GM23338 (cell line): ENCODE results near the gene CHD5. TPM values are rescaled to one million over a fixed set of nuclear protein-coding genes. Genes with fewer than 3 reads are reported as not detected.

ENCODE experiments used
- ATAC-seq: fragments of 200-7000 bp; cut with Tn5 transposase; 3 replicates; pipeline ENCODE4 v1.9.1; 2020
- DNase-seq: peaks from one replicate; pipeline ENCODE4 v3.0.0-alpha.2; 2015; ENCODE audit warnings: low spot score
- H2AFZ ChIP-seq: fragments of 200-600 bp; sonication (generic); 2 replicates; pipeline ENCODE4 v1.8.0; 2016; ENCODE audit warnings: antibody characterized with exemption, mild to moderate bottlenecking, moderate library complexity
- H3F3A ChIP-seq: fragments of 200-600 bp; sonication (generic); replicated peaks from 2 replicates; pipeline ENCODE4 v1.8.0; 2017; ENCODE audit warnings: antibody characterized with exemption, mixed run types, low read depth
- H3K27ac ChIP-seq: fragments of 200-600 bp; sonication (generic); 2 replicates; pipeline ENCODE4 v1.6.1; 2016; ENCODE audit warnings: low read depth
- H3K27me3 ChIP-seq: fragments of 200-600 bp; sonication (generic); 2 replicates; pipeline ENCODE4 v1.8.0; 2016; ENCODE audit warnings: mild to moderate bottlenecking, mixed run types, moderate library complexity; ENCODE audit not compliant: insufficient read depth
- H3K36me3 ChIP-seq: fragments of 200-600 bp; sonication (generic); 2 replicates; pipeline ENCODE4 v1.8.0; 2016; ENCODE audit warnings: mild to moderate bottlenecking; ENCODE audit not compliant: insufficient read depth
- H3K4me1 ChIP-seq: fragments of 200-600 bp; sonication (generic); 2 replicates; pipeline ENCODE4 v1.8.0; 2016; ENCODE audit warnings: mild to moderate bottlenecking, moderate library complexity; ENCODE audit not compliant: insufficient read depth
- H3K4me2 ChIP-seq: fragments of 200-600 bp; sonication (generic); 2 replicates; pipeline ENCODE4 v1.7.1; 2017; ENCODE audit warnings: mixed run types
- H3K4me3 ChIP-seq: fragments of 200-600 bp; sonication (generic); 2 replicates; pipeline ENCODE4 v1.6.1; 2016; ENCODE audit warnings: mixed run types
- H3K79me2 ChIP-seq: fragments of 200-600 bp; sonication (generic); replicated peaks from 2 replicates; pipeline ENCODE4 v1.8.0; 2017; ENCODE audit warnings: mild to moderate bottlenecking; ENCODE audit not compliant: insufficient read depth
- H3K9me2 ChIP-seq: fragments of 200-600 bp; sonication (generic); 2 replicates; pipeline ENCODE4 v1.8.0; 2017; ENCODE audit not compliant: insufficient read depth
- H4K20me1 ChIP-seq: fragments of 200-600 bp; sonication (generic); replicated peaks from 2 replicates; pipeline ENCODE4 v1.8.0; 2017; ENCODE audit warnings: mild to moderate bottlenecking; ENCODE audit not compliant: insufficient read depth
- H3K27ac Mint-ChIP-seq: 2 replicates; pipeline ENCODE4 v1.8.0; 2020; ENCODE audit warnings: inconsistent platforms, mild to moderate bottlenecking, moderate library complexity, mixed read lengths
- H3K27me3 Mint-ChIP-seq: 3 replicates; pipeline ENCODE4 v1.8.0; 2022; ENCODE audit warnings: low read depth, mild to moderate bottlenecking, moderate library complexity, mixed read lengths, inconsistent platforms; ENCODE audit not compliant: insufficient read depth, poor library complexity
- H3K36me3 Mint-ChIP-seq: 3 replicates; pipeline ENCODE4 v1.8.0; 2021; ENCODE audit warnings: low read depth, mild to moderate bottlenecking, inconsistent platforms, moderate library complexity, mixed read lengths
- H3K4me1 Mint-ChIP-seq: 3 replicates; pipeline ENCODE4 v1.8.0; 2020; ENCODE audit warnings: mild to moderate bottlenecking, inconsistent platforms, mixed read lengths
- H3K4me3 Mint-ChIP-seq: 3 replicates; pipeline ENCODE4 v1.8.0; 2021; ENCODE audit warnings: moderate library complexity, mild to moderate bottlenecking, inconsistent platforms, mixed read lengths
- H3K9me3 Mint-ChIP-seq: 3 replicates; pipeline ENCODE4 v1.8.0; 2020; ENCODE audit warnings: moderate library complexity, mild to moderate bottlenecking, inconsistent platforms, mixed read lengths
- CREB1 ChIP-seq: fragments of 250-450 bp; sonication (Bioruptor Pico); IDR thresholded peaks from 2 replicates; pipeline ENCODE4 v1.5.0; 2020; ENCODE audit warnings: low read depth, mild to moderate bottlenecking, moderate library complexity
- EZH2 ChIP-seq: fragments of 200-600 bp; sonication (generic); IDR thresholded peaks from one replicate; pipeline ENCODE4 v1.8.0; 2017; ENCODE audit warnings: antibody characterized with exemption, mild to moderate bottlenecking, low read depth; ENCODE audit not compliant: unreplicated experiment
- EZH2phosphoT487 ChIP-seq: fragments of 200-600 bp; sonication (generic); IDR thresholded peaks from one replicate; pipeline ENCODE4 v1.8.1; 2018; ENCODE audit warnings: antibody characterized with exemption; ENCODE audit not compliant: unreplicated experiment
- JUNB ChIP-seq: IDR thresholded peaks from one replicate; pipeline ENCODE4 v1.6.1; 2016; ENCODE audit warnings: antibody characterized with exemption; ENCODE audit not compliant: unreplicated experiment
- NANOG ChIP-seq: IDR thresholded peaks from 2 replicates; pipeline ENCODE4 v1.6.1; 2016; ENCODE audit warnings: antibody characterized with exemption, borderline replicate concordance
- POLR2AphosphoS5 ChIP-seq: IDR thresholded peaks from 2 replicates; pipeline ENCODE4 v1.6.1; 2016; ENCODE audit warnings: antibody characterized with exemption, low read depth
- STAT1 ChIP-seq: IDR thresholded peaks from one replicate; pipeline ENCODE4 v1.6.1; 2016; ENCODE audit warnings: antibody characterized with exemption; ENCODE audit not compliant: unreplicated experiment
- ZNF114 ChIP-seq: fragments of 250-450 bp; sonication (Bioruptor Pico); IDR thresholded peaks from 2 replicates; pipeline ENCODE4 v1.5.0; 2020; ENCODE audit warnings: mild to moderate bottlenecking, moderate library complexity
- ZNF331 ChIP-seq: fragments of 250-450 bp; sonication (Bioruptor Pico); IDR thresholded peaks from 2 replicates; pipeline ENCODE4 v1.5.0; 2020; ENCODE audit warnings: low read depth, mild to moderate bottlenecking, moderate library complexity
- polyA plus RNA-seq: library from polyadenylated mRNA; unstranded; fragments of >200 nt; fragmentation: Nextera tagmentation; extraction: Ambion mirVana; gene quantifications from 2 replicates; pipeline ENCODE4 v1.2.1, GENCODE V29; 2016
- total RNA-seq: library from RNA; depleted of rRNA; stranded (reverse); fragments of >200 nt; shearing (Covaris generic); gene quantifications from 2 replicates; pipeline ENCODE4 v1.2.3, GENCODE V29; 2014
- TF ChIP-seq, protein P1 (sequence below), 2 experiments: fragments of 200-600 bp in 1 of 2; sonication (generic) in 1 of 2; conservative IDR thresholded peaks; 2 replicates each; pipeline versions ENCODE4 v1.5.1 to v1.6.1; 2016 to 2017; ENCODE audit warnings: antibody characterized with exemption in 2 of 2, low read depth in 2 of 2, mild to moderate bottlenecking in 2 of 2, moderate library complexity in 1 of 2
- TF ChIP-seq, protein P2 (sequence below): IDR thresholded peaks from one replicate; pipeline ENCODE4 v1.6.1; 2018; ENCODE audit warnings: antibody characterized with exemption; ENCODE audit not compliant: unreplicated experiment
- TF ChIP-seq, protein P3 (sequence below): fragments of 250-450 bp; sonication (Bioruptor Pico); IDR thresholded peaks from 2 replicates; pipeline ENCODE4 v1.5.0; 2020; ENCODE audit warnings: mild to moderate bottlenecking, moderate library complexity
- TF ChIP-seq, protein P4 (sequence below): IDR thresholded peaks from 2 replicates; pipeline ENCODE4 v1.6.1; 2016; ENCODE audit warnings: antibody characterized with exemption

CHD5 gene
- total and polyA plus RNA-seq, 2 experiments from 2014 or later: 0.32 to 1.0 TPM

DNA sequence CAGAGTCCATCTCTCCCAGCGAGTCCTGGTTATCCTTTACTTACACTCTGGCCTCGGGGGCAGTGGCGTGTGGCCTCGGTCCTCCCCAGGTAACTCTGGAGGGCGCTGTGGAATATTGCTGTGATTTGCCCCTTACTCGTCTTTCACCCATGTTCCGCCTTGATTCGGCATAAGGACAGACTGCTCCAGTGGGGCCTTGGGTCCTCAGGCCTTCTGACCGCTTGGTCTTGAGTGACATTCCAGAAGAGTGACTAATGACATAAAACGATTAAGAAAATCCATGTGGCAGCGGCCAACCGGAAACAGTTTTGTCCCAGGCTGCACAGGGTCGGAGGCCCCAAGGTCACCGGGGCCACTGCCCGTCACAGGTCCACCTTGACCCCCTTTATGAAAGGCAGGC lies 44.6 kb upstream of the CHD5 start:
- Mint-ChIP-seq H3K4me1 (no peaks in the 10 kb centered on the region; the same call in 2 of the 3 replicates), H3K27me3 (peaks cover 16% of the 10 kb centered on the region), H3K9me3 (no peaks in the 10 kb centered on the region), H3K36me3 (peaks cover 75% of the 10 kb centered on the region), H3K4me3 (no peak overlapping the region), H3K27ac (no peak overlapping the region)
- Histone ChIP-seq H4K20me1 (peaks cover 38% of the 10 kb centered on the region), H3K79me2 (peaks cover 11% of the 10 kb centered on the region), H3F3A (peaks cover 12% of the 10 kb centered on the region; the same call in 1 of the 2 replicates), H2AFZ (no peak overlapping the region), H3K4me3 (no peak overlapping the region), H3K4me1 (no peaks in the 10 kb centered on the region), H3K27me3 (no peaks in the 10 kb centered on the region), H3K36me3 (peaks cover 40% of the 10 kb centered on the region), H3K27ac (no peak overlapping the region), H3K4me2 (no peak overlapping the region), H3K9me2 (no peaks in the 10 kb centered on the region)
- DNase-seq (peak; percentile 11), ATAC-seq (no peak)
- TF ChIP-seq POLR2AphosphoS5 (no peak), ZNF331 (CRISPR knock-in tag) (no peak), STAT1 (no peak), ZNF114 (no peak), NANOG (no peak), JUNB (no peak), EZH2phosphoT487 (no peak), EZH2 (no peak), CREB1 (CRISPR knock-in tag) (no peak)
- TF ChIP-seq, protein P1, sequence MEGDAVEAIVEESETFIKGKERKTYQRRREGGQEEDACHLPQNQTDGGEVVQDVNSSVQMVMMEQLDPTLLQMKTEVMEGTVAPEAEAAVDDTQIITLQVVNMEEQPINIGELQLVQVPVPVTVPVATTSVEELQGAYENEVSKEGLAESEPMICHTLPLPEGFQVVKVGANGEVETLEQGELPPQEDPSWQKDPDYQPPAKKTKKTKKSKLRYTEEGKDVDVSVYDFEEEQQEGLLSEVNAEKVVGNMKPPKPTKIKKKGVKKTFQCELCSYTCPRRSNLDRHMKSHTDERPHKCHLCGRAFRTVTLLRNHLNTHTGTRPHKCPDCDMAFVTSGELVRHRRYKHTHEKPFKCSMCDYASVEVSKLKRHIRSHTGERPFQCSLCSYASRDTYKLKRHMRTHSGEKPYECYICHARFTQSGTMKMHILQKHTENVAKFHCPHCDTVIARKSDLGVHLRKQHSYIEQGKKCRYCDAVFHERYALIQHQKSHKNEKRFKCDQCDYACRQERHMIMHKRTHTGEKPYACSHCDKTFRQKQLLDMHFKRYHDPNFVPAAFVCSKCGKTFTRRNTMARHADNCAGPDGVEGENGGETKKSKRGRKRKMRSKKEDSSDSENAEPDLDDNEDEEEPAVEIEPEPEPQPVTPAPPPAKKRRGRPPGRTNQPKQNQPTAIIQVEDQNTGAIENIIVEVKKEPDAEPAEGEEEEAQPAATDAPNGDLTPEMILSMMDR (conservative IDR thresholded peaks at IDR 0.05; ENCODE audit: low read depth in 2 of 2): no peak; a peak in 1 of 4 replicates
- TF ChIP-seq, protein P2, sequence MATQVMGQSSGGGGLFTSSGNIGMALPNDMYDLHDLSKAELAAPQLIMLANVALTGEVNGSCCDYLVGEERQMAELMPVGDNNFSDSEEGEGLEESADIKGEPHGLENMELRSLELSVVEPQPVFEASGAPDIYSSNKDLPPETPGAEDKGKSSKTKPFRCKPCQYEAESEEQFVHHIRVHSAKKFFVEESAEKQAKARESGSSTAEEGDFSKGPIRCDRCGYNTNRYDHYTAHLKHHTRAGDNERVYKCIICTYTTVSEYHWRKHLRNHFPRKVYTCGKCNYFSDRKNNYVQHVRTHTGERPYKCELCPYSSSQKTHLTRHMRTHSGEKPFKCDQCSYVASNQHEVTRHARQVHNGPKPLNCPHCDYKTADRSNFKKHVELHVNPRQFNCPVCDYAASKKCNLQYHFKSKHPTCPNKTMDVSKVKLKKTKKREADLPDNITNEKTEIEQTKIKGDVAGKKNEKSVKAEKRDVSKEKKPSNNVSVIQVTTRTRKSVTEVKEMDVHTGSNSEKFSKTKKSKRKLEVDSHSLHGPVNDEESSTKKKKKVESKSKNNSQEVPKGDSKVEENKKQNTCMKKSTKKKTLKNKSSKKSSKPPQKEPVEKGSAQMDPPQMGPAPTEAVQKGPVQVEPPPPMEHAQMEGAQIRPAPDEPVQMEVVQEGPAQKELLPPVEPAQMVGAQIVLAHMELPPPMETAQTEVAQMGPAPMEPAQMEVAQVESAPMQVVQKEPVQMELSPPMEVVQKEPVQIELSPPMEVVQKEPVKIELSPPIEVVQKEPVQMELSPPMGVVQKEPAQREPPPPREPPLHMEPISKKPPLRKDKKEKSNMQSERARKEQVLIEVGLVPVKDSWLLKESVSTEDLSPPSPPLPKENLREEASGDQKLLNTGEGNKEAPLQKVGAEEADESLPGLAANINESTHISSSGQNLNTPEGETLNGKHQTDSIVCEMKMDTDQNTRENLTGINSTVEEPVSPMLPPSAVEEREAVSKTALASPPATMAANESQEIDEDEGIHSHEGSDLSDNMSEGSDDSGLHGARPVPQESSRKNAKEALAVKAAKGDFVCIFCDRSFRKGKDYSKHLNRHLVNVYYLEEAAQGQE: no peak
- TF ChIP-seq, protein P3, sequence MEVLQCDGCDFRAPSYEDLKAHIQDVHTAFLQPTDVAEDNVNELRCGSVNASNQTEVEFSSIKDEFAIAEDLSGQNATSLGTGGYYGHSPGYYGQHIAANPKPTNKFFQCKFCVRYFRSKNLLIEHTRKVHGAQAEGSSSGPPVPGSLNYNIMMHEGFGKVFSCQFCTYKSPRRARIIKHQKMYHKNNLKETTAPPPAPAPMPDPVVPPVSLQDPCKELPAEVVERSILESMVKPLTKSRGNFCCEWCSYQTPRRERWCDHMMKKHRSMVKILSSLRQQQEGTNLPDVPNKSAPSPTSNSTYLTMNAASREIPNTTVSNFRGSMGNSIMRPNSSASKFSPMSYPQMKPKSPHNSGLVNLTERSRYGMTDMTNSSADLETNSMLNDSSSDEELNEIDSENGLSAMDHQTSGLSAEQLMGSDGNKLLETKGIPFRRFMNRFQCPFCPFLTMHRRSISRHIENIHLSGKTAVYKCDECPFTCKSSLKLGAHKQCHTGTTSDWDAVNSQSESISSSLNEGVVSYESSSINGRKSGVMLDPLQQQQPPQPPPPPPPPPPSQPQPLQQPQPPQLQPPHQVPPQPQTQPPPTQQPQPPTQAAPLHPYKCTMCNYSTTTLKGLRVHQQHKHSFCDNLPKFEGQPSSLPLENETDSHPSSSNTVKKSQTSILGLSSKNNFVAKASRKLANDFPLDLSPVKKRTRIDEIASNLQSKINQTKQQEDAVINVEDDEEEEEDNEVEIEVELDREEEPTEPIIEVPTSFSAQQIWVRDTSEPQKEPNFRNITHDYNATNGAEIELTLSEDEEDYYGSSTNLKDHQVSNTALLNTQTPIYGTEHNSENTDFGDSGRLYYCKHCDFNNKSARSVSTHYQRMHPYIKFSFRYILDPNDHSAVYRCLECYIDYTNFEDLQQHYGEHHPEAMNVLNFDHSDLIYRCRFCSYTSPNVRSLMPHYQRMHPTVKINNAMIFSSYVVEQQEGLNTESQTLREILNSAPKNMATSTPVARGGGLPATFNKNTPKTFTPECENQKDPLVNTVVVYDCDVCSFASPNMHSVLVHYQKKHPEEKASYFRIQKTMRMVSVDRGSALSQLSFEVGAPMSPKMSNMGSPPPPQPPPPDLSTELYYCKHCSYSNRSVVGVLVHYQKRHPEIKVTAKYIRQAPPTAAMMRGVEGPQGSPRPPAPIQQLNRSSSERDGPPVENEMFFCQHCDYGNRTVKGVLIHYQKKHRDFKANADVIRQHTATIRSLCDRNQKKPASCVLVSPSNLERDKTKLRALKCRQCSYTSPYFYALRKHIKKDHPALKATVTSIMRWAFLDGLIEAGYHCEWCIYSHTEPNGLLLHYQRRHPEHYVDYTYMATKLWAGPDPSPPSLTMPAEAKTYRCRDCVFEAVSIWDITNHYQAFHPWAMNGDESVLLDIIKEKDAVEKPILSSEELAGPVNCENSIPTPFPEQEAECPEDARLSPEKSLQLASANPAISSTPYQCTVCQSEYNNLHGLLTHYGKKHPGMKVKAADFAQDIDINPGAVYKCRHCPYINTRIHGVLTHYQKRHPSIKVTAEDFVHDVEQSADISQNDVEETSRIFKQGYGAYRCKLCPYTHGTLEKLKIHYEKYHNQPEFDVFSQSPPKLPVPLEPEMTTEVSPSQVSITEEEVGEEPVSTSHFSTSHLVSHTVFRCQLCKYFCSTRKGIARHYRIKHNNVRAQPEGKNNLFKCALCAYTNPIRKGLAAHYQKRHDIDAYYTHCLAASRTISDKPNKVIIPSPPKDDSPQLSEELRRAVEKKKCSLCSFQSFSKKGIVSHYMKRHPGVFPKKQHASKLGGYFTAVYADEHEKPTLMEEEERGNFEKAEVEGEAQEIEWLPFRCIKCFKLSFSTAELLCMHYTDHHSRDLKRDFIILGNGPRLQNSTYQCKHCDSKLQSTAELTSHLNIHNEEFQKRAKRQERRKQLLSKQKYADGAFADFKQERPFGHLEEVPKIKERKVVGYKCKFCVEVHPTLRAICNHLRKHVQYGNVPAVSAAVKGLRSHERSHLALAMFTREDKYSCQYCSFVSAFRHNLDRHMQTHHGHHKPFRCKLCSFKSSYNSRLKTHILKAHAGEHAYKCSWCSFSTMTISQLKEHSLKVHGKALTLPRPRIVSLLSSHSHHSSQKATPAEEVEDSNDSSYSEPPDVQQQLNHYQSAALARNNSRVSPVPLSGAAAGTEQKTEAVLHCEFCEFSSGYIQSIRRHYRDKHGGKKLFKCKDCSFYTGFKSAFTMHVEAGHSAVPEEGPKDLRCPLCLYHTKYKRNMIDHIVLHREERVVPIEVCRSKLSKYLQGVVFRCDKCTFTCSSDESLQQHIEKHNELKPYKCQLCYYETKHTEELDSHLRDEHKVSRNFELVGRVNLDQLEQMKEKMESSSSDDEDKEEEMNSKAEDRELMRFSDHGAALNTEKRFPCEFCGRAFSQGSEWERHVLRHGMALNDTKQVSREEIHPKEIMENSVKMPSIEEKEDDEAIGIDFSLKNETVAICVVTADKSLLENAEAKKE (CRISPR knock-in tag): no peak
- TF ChIP-seq, protein P4, sequence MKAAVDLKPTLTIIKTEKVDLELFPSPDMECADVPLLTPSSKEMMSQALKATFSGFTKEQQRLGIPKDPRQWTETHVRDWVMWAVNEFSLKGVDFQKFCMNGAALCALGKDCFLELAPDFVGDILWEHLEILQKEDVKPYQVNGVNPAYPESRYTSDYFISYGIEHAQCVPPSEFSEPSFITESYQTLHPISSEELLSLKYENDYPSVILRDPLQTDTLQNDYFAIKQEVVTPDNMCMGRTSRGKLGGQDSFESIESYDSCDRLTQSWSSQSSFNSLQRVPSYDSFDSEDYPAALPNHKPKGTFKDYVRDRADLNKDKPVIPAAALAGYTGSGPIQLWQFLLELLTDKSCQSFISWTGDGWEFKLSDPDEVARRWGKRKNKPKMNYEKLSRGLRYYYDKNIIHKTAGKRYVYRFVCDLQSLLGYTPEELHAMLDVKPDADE: no peak
